Osteocyte (in vitro differentiated cells): ENCODE results near the gene NFX1. TPM values are rescaled to one million over a fixed set of nuclear protein-coding genes. Genes with fewer than 3 reads are reported as not detected.

Experiments
- DNase-seq: peaks from one replicate; pipeline ENCODE4 v3.0.0; 2021; ENCODE audit warnings: mixed read lengths; ENCODE audit not compliant: unreplicated experiment; ENCODE audit errors: extremely low spot score
- H3K27ac Mint-ChIP-seq: one replicate; pipeline ENCODE4 v1.8.0; 2021; ENCODE audit warnings: mild to moderate bottlenecking, mixed read lengths; ENCODE audit not compliant: unreplicated experiment
- H3K27me3 Mint-ChIP-seq: one replicate; pipeline ENCODE4 v1.8.0; 2021; ENCODE audit warnings: mixed read lengths; ENCODE audit not compliant: unreplicated experiment
- H3K36me3 Mint-ChIP-seq: one replicate; pipeline ENCODE4 v1.8.0; 2021; ENCODE audit warnings: mixed read lengths; ENCODE audit not compliant: unreplicated experiment
- H3K4me1 Mint-ChIP-seq: one replicate; pipeline ENCODE4 v1.8.0; 2021; ENCODE audit warnings: mixed read lengths; ENCODE audit not compliant: unreplicated experiment
- H3K4me3 Mint-ChIP-seq: one replicate; pipeline ENCODE4 v1.8.0; 2021; ENCODE audit warnings: mild to moderate bottlenecking, moderate library complexity, mixed read lengths; ENCODE audit not compliant: unreplicated experiment
- H3K9me3 Mint-ChIP-seq: one replicate; pipeline ENCODE4 v1.8.0; 2021; ENCODE audit warnings: mixed read lengths; ENCODE audit not compliant: unreplicated experiment
- CTCF ChIP-seq: fragments of 200-600 bp; sonication (generic); IDR thresholded peaks from 2 replicates; pipeline ENCODE4 v1.5.0; 2021; ENCODE audit warnings: antibody characterized with exemption, mild to moderate bottlenecking, moderate library complexity
- total RNA-seq: library from RNA; stranded (reverse); gene quantifications from 2 replicates; pipeline ENCODE4 v1.2.1, GENCODE V29; 2021

Gene NFX1
- total RNA-seq, 1 donor from 2014 or later = 36.1 TPM

GRCh38 chr9:33254211-33254610 lies 36.1 kb upstream of the NFX1 start:
- H3K27me3 Mint-ChIP-seq = no peaks in the 10 kb centered on the region
- H3K4me3 Mint-ChIP-seq = no peak overlapping the region
- H3K9me3 Mint-ChIP-seq = no peaks in the 10 kb centered on the region
- H3K4me1 Mint-ChIP-seq = no peaks in the 10 kb centered on the region
- DNase-seq = no peak
- peaks cover 42% of the 10 kb centered on the region for H3K36me3 Mint-ChIP-seq
- TF ChIP-seq CTCF = no peak
- H3K27ac Mint-ChIP-seq = no peak overlapping the region

GRCh38 chr9:33255014-33255413 lies 35.3 kb upstream of the NFX1 start:
- no peaks in the 10 kb centered on the region for H3K4me1 Mint-ChIP-seq
- peaks cover 46% of the 10 kb centered on the region for H3K36me3 Mint-ChIP-seq
- H3K27ac Mint-ChIP-seq = no peak overlapping the region
- TF ChIP-seq CTCF = no peak
- no peak for DNase-seq
- H3K27me3 Mint-ChIP-seq = no peaks in the 10 kb centered on the region
- H3K9me3 Mint-ChIP-seq = no peaks in the 10 kb centered on the region
- no peak overlapping the region for H3K4me3 Mint-ChIP-seq

DNA sequence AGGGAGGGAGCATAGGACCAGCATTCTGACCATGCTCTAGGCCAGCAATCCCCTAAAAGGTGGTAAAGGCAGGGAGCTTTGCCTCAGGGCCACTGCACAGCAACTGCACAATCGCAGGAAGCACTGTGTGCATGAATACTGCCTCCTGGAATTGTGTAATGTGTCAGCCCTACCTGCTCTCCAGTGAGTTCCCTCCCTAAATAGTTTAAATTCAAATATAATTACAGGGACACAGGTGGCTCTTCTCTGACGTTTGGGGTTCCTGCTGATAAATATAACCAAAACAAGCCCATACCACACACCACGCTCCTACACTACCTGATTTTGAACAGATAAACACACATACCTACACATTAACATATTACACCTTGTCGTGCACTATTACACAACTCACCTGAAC lies 34.8 kb upstream of the NFX1 start:
- Mint-ChIP-seq H3K4me1 (no peaks in the 10 kb centered on the region), H3K4me3 (no peak overlapping the region), H3K36me3 (peaks cover 49% of the 10 kb centered on the region), H3K27me3 (no peaks in the 10 kb centered on the region), H3K9me3 (no peaks in the 10 kb centered on the region), H3K27ac (no peak overlapping the region)
- no peak for TF ChIP-seq CTCF
- DNase-seq = no peak

DNA sequence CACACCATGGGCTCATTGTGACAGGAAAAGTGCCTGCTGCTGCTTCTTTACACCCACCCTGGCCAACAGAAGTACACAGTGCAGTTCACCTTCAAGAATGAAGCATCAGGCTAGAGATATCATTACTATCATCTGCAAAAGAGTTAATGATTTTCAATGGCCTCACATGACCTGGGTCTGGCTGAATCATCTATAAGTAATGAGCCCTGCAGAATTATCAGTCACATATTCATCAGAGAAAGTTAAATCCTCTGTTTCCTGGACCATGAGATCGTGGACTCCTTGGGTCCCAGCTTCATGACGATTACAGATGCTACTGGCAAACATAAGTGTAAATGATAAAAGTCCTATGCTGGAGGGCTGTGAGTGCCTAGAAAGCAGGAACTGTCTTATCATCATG lies 34.1 kb upstream of the NFX1 start:
- no peak overlapping the region for H3K27ac Mint-ChIP-seq
- H3K4me1 Mint-ChIP-seq = no peaks in the 10 kb centered on the region
- H3K9me3 Mint-ChIP-seq = no peaks in the 10 kb centered on the region
- no peak for TF ChIP-seq CTCF
- no peak overlapping the region for H3K4me3 Mint-ChIP-seq
- H3K36me3 Mint-ChIP-seq = peaks cover 56% of the 10 kb centered on the region
- H3K27me3 Mint-ChIP-seq = no peaks in the 10 kb centered on the region
- no peak for DNase-seq

- Mint-ChIP-seq H3K4me3 (no peak overlapping the region), H3K36me3 (peaks cover 61% of the 10 kb centered on the region), H3K9me3 (no peaks in the 10 kb centered on the region), H3K27me3 (no peaks in the 10 kb centered on the region), H3K27ac (no peak overlapping the region), H3K4me1 (no peaks in the 10 kb centered on the region)
- no peak for DNase-seq
- no peak for TF ChIP-seq CTCF
Measured at GRCh38 chr9:33257276-33257675, 33.0 kb upstream of the NFX1 start.
